Neuronal stem cell (in vitro differentiated cells): ENCODE results near the gene FHIT.

Experiments
- DNase-seq: peaks from one replicate; pipeline ENCODE4 v3.0.0-alpha.2; 2013; ENCODE audit warnings: low spot score
- H2AFZ ChIP-seq: one replicate; pipeline ENCODE4 v1.6.1; 2013; ENCODE audit warnings: mild to moderate bottlenecking, low read length, inconsistent platforms
- H2AK5ac ChIP-seq: 2 replicates; pipeline ENCODE4 v1.6.1; 2013; ENCODE audit warnings: low read depth, mild to moderate bottlenecking, inconsistent platforms, low read length, moderate library complexity, mixed read lengths
- H2BK120ac ChIP-seq: 2 replicates; pipeline ENCODE4 v1.6.1; 2013; ENCODE audit warnings: low read depth, mild to moderate bottlenecking, inconsistent platforms, low read length, moderate library complexity, mixed read lengths
- H2BK12ac ChIP-seq: one replicate; pipeline ENCODE4 v1.6.1; 2013; ENCODE audit warnings: low read length, inconsistent platforms
- H2BK15ac ChIP-seq: 2 replicates; pipeline ENCODE4 v1.6.1; 2013; ENCODE audit warnings: mild to moderate bottlenecking, low read length, inconsistent platforms, mixed read lengths
- H2BK5ac ChIP-seq: one replicate; pipeline ENCODE4 v1.6.1; 2013; ENCODE audit warnings: inconsistent platforms, mild to moderate bottlenecking, low read length, moderate library complexity
- H3K14ac ChIP-seq: one replicate; pipeline ENCODE4 v1.6.1; 2013; ENCODE audit warnings: low read length, inconsistent platforms
- H3K18ac ChIP-seq: 2 replicates; pipeline ENCODE4 v1.6.1; 2013; ENCODE audit warnings: low read length, inconsistent platforms
- H3K23ac ChIP-seq: 2 replicates; pipeline ENCODE4 v1.6.1; 2013; ENCODE audit warnings: low read depth, mild to moderate bottlenecking, mixed read lengths, low read length, inconsistent platforms; ENCODE audit not compliant: poor library complexity
- H3K27ac ChIP-seq: replicated peaks from 3 replicates; pipeline ENCODE4 v1.5.1; 2013; ENCODE audit warnings: low read length, inconsistent platforms
- H3K27me3 ChIP-seq, 3 experiments: 2 replicates each; pipeline ENCODE4 v1.6.1; 2013; ENCODE audit warnings: low read length in 3 of 3, mild to moderate bottlenecking in 2 of 3, inconsistent platforms in 1 of 3, low read depth in 1 of 3, mixed read lengths in 1 of 3, moderate library complexity in 1 of 3; ENCODE audit not compliant: control insufficient read depth in 3 of 3, insufficient read depth in 3 of 3
- H3K36me3 ChIP-seq, 2 donors: replicated peaks in 1 of 2; 2 replicates each; pipeline ENCODE4 v1.6.1; 2013; ENCODE audit warnings: low read length in 2 of 2; ENCODE audit not compliant: control insufficient read depth in 2 of 2, insufficient read depth in 2 of 2
- H3K4ac ChIP-seq: 2 replicates; pipeline ENCODE4 v1.6.1; 2013; ENCODE audit warnings: inconsistent platforms, mild to moderate bottlenecking, low read length, moderate library complexity
- H3K4me1 ChIP-seq, 2 donors: 1 replicate in 1 of 2; 2 replicates in 1 of 2; pipeline ENCODE4 v1.6.1; 2013; ENCODE audit warnings: low read length in 2 of 2, low read depth in 1 of 2; ENCODE audit not compliant: control insufficient read depth in 2 of 2, insufficient read depth in 1 of 2
- H3K4me2 ChIP-seq: one replicate; pipeline ENCODE4 v1.6.1; 2013; ENCODE audit warnings: mild to moderate bottlenecking, low read length, inconsistent platforms; ENCODE audit not compliant: insufficient read depth, poor library complexity, severe bottlenecking
- H3K4me3 ChIP-seq, 2 donors: 2 replicates each; pipeline ENCODE4 v1.5.1; 2013; ENCODE audit warnings: low read length in 2 of 2, mild to moderate bottlenecking in 2 of 2, inconsistent platforms in 1 of 2, moderate library complexity in 1 of 2
- H3K79me1 ChIP-seq: one replicate; pipeline ENCODE4 v1.6.1; 2013; ENCODE audit warnings: low read depth, mild to moderate bottlenecking, inconsistent platforms, low read length, moderate library complexity
- H3K9ac ChIP-seq: one replicate; pipeline ENCODE4 v1.6.1; 2013; ENCODE audit warnings: mild to moderate bottlenecking, low read depth, low read length, inconsistent platforms; ENCODE audit not compliant: poor library complexity
- H3K9me3 ChIP-seq, 2 donors: replicated peaks in 1 of 2; 2 replicates each; pipeline versions ENCODE3 to v1.6.1; 2013; ENCODE audit warnings: low read length in 2 of 2, mild to moderate bottlenecking in 2 of 2, inconsistent platforms in 1 of 2, low read depth in 1 of 2, mixed read lengths in 1 of 2, moderate library complexity in 1 of 2; ENCODE audit not compliant: control insufficient read depth in 2 of 2, insufficient read depth in 1 of 2
- H4K8ac ChIP-seq: one replicate; pipeline ENCODE4 v1.6.1; 2013; ENCODE audit warnings: low read depth, mild to moderate bottlenecking, inconsistent platforms, low read length, moderate library complexity
- H4K91ac ChIP-seq: one replicate; pipeline ENCODE4 v1.6.1; 2013; ENCODE audit warnings: low read length, low read depth, mild to moderate bottlenecking, inconsistent platforms; ENCODE audit not compliant: poor library complexity
- WGBS, 2 donors: extraction: QIAGEN DNeasy Blood & Tissue Kit; methylation state at CpG; one replicate each; pipeline ENCODE4 v1.1.7; 2013; ENCODE audit warnings: missing lambda C conversion rate in 2 of 2, mixed read lengths in 1 of 2; ENCODE audit not compliant: insufficient read length in 2 of 2, insufficient replicate concordance in 1 of 2; ENCODE audit errors: extremely low coverage in 2 of 2; 5-methylcytosine and 5-hydroxymethylcytosine counted together

Gene FHIT

DNA sequence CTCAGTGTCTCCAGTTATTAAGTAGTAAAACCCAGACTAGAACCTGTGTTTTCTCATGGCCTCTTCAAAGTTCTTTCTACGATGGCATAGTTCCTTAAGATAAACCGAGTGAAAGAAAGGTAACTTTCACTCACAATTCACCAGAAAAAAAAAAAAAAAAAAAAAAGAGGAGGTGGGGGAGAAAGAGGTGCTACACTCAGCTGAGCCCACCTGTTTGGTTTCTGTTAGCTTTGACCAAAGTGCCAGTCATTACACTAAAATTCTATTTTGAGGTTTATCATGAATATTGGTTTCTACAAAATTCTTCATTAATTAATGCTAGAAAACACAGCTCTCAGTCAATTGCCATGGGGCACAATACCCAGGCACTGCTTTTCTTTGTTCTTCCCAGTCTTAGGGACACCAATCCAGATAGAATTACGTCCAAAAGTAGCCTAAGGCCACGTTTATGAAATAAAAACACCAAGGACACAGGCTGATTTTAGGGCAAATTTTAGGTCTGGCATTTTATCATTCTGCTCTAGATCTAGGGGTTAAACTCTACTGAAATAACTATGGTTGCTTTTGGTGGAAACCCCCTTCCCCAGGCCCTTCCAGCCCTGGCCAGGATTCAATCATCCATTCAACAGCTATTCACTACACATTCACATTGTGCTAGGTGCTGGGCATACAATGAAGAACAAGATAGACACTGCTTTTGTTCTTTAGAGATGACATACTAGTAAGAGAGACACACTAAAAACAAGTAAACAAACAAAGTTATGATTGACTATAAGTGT, 1097.8 kb downstream of the FHIT start:
- H3K27me3 ChIP-seq = no peaks in the 10 kb centered on the region
- H3K4ac ChIP-seq = no peak overlapping the region
- H3K4me1 ChIP-seq = no peaks in the 10 kb centered on the region

DNA sequence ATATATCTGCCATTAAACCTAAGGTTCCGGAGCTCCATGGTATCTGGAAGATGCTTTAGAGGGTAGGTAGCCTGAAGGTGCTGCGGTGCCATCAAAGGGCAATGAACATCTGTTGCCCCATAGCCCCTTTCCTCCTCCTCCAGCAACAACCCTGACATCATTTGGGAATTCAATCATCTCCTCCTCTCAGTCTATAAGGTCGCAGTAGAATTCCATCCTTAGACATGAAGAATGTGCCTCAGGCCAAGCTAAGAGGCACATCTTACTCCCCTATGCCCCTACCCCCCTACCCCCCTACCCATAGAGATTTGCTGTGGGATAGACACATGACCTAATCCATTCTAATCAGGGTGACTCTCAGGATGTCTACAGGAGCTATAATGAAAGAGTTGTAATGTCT, 1101.8 kb downstream of the FHIT start:
- WGBS, 2 donors = no CpG with 5 or more reads among the region's 3 CpGs

More for the DNA sequence above, 1097.8 kb downstream of the FHIT start:
- Histone ChIP-seq H2BK12ac (no peak overlapping the region), H3K27ac (no peak overlapping the region), H3K4me2 (no peak overlapping the region), H4K91ac (no peak overlapping the region), H3K14ac (no peak overlapping the region), H4K8ac (no peak overlapping the region), H3K79me1 (no peaks in the 10 kb centered on the region), H3K36me3 (no peaks in the 10 kb centered on the region), H3K4me3 (no peak overlapping the region), H3K18ac (no peak overlapping the region), H2AK5ac (no peak overlapping the region), H3K9me3 (no peaks in the 10 kb centered on the region), H2BK15ac (no peak overlapping the region), H2BK120ac (no peak overlapping the region), H3K9ac (no peak overlapping the region), H2BK5ac (no peak overlapping the region), H3K23ac (no peak overlapping the region), H2AFZ (no peak overlapping the region)
- no CpG with 5 or more reads among the region's 4 CpGs for WGBS, 2 donors
- no peak for DNase-seq

DNA sequence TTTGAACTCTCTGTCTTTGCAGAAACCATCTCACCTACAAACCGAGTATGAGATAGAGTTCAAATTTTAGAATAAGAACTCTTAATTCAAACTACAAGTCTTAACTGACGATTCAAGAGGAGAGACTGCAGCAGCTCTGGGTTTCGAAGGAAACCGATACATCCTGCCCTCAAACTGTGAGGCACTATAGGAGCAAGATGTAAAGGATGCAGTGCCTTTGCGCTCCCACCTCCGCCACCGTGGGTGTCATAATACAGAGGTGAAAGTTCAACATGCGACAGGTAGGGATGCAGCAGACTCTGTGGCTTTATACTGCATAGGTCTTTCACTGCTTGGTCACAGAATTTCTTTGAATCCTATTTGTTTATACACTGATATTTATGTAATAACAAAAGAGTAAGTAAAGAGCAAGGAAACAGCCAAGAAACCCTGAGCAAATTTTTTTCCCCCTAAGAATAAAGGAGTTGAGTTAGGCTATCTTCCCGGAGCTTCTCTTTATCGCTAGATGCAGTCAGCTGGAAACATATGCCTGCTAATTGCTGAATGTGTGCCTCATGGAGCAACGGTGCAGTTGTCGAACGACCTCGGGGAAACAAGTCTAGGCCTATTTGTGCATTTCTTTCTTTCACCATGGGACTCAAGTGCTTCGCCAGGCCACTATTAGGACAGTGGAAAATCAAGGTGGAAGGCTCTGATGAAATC, 1103.9 kb downstream of the FHIT start:
- no peak overlapping the region for H3K14ac ChIP-seq
- H3K23ac ChIP-seq = no peak overlapping the region
- H2BK12ac ChIP-seq = no peak overlapping the region
- no peak overlapping the region for H3K18ac ChIP-seq
- no peaks in the 10 kb centered on the region for H3K36me3 ChIP-seq
- H3K9me3 ChIP-seq = no peaks in the 10 kb centered on the region
- H3K4me2 ChIP-seq = no peak overlapping the region
- WGBS, 2 donors = no CpG with 5 or more reads among the region's 15 CpGs
- H3K9ac ChIP-seq = no peak overlapping the region
- no peak overlapping the region for H2BK5ac ChIP-seq
- H2BK15ac ChIP-seq = no peak overlapping the region
- peak; percentile 21 for DNase-seq
- no peak overlapping the region for H4K8ac ChIP-seq
- peak overlapping the region; percentile 14 for H2AFZ ChIP-seq
- H3K4ac ChIP-seq = no peak overlapping the region
- peaks cover 8 to 11% of the 10 kb centered on the region in 2 donors for H3K4me1 ChIP-seq
- H3K4me3 ChIP-seq = no peak overlapping the region
- no peak overlapping the region for H2AK5ac ChIP-seq
- H3K79me1 ChIP-seq = no peaks in the 10 kb centered on the region
- no peak overlapping the region for H4K91ac ChIP-seq
- H3K27me3 ChIP-seq = no peaks in the 10 kb centered on the region
- H3K27ac ChIP-seq = peak overlapping the region; percentile 38
- no peak overlapping the region for H2BK120ac ChIP-seq

More for the DNA sequence above, 1101.8 kb downstream of the FHIT start:
- H3K36me3 ChIP-seq = no peaks in the 10 kb centered on the region
- no peak overlapping the region for H4K8ac ChIP-seq
- H2AK5ac ChIP-seq = no peak overlapping the region
- no peaks in the 10 kb centered on the region for H3K9me3 ChIP-seq
- H3K14ac ChIP-seq = no peak overlapping the region
- no peak for DNase-seq
- H3K4me1 ChIP-seq = peaks cover 8 to 11% of the 10 kb centered on the region in 2 donors
- H3K79me1 ChIP-seq = no peaks in the 10 kb centered on the region
- H3K4me3 ChIP-seq = no peak overlapping the region
- no peak overlapping the region for H2BK15ac ChIP-seq
- H4K91ac ChIP-seq = no peak overlapping the region
- no peak overlapping the region for H3K9ac ChIP-seq
- H2AFZ ChIP-seq = no peak overlapping the region
- H3K18ac ChIP-seq = no peak overlapping the region
- H3K23ac ChIP-seq = no peak overlapping the region
- no peak overlapping the region for H2BK12ac ChIP-seq
- no peak overlapping the region for H3K4ac ChIP-seq
- H3K27me3 ChIP-seq = no peaks in the 10 kb centered on the region
- no peak overlapping the region for H3K27ac ChIP-seq
- H3K4me2 ChIP-seq = no peak overlapping the region
- no peak overlapping the region for H2BK5ac ChIP-seq
- H2BK120ac ChIP-seq = no peak overlapping the region

DNA sequence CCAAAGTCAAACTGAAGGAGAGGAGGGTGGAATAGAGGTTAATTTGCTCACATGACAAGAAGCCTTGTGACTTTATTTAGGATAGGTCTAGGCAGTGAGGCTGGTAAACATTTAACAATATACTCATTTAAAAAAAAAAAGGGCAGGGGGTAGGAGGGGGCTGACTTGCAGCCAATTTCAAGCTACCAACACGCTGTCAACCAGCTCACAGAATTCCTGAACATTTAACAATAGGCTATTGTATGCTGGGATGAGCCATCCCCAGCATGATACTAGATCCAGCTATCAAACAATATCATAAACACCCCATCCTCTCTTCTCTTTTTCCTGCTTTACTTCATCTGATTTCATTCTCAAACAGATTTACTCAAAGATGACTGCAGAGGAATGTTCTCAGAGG, 1105.1 kb downstream of the FHIT start:
- Histone ChIP-seq H3K23ac (no peak overlapping the region), H3K4ac (no peak overlapping the region), H3K4me3 (no peak overlapping the region), H3K14ac (no peak overlapping the region), H3K4me1 (peaks cover 8 to 11% of the 10 kb centered on the region in 2 donors), H3K9me3 (no peaks in the 10 kb centered on the region), H4K8ac (no peak overlapping the region), H2AFZ (no peak overlapping the region), H4K91ac (no peak overlapping the region), H2AK5ac (no peak overlapping the region), H3K9ac (no peak overlapping the region), H3K79me1 (no peaks in the 10 kb centered on the region), H3K18ac (no peak overlapping the region), H2BK120ac (no peak overlapping the region), H2BK15ac (no peak overlapping the region), H3K27me3 (no peaks in the 10 kb centered on the region), H3K27ac (no peak overlapping the region), H2BK5ac (no peak overlapping the region), H2BK12ac (no peak overlapping the region), H3K36me3 (no peaks in the 10 kb centered on the region), H3K4me2 (no peak overlapping the region)
- WGBS, 2 donors = no CpG with 5 or more reads among the region's 1 CpG
- peak; percentile 12 for DNase-seq
